MG63 (cell line): ENCODE results near the gene RFNG. TPM values are rescaled to one million over a fixed set of nuclear protein-coding genes. Genes with fewer than 3 reads are reported as not detected.

Experiments used
- DNase-seq: peaks from one replicate; pipeline ENCODE4 v3.0.0-alpha.2; 2020
- H3K27me3 ChIP-seq: fragments of 250-450 bp; sonication (Bioruptor Pico); 2 replicates; pipeline ENCODE4 v1.5.1; 2020; ENCODE audit warnings: mild to moderate bottlenecking, moderate library complexity
- H3K36me3 ChIP-seq: fragments of 250-450 bp; sonication (Bioruptor Pico); 2 replicates; pipeline ENCODE4 v1.5.1; 2020; ENCODE audit warnings: mild to moderate bottlenecking, moderate library complexity
- H3K4me3 ChIP-seq: fragments of 250-450 bp; sonication (Bioruptor Pico); 2 replicates; pipeline ENCODE4 v1.5.1; 2020; ENCODE audit warnings: mild to moderate bottlenecking, moderate library complexity
- H3K9me3 ChIP-seq: fragments of 250-450 bp; sonication (Bioruptor Pico); 2 replicates; pipeline ENCODE4 v1.5.1; 2020; ENCODE audit warnings: mild to moderate bottlenecking, moderate library complexity
- total RNA-seq: library from RNA; depleted of rRNA; stranded (reverse); fragments of >200 nt; shearing (Covaris generic); gene quantifications from 2 replicates; pipeline ENCODE4 v1.2.3, GENCODE V29; 2014; ENCODE audit warnings: low replicate concordance

RFNG gene
- total RNA-seq, 1 experiment from 2014 or later, result 41.2 TPM

GRCh38 chr17:82064433-82065192, 13.0 kb upstream of the RFNG start:
- Histone ChIP-seq H3K27me3 (no peaks in the 10 kb centered on the region), H3K4me3 (peak overlapping the region; percentile 93), H3K36me3 (peaks cover 52% of the 10 kb centered on the region), H3K9me3 (no peaks in the 10 kb centered on the region)
- DNase-seq, result no peak

- Histone ChIP-seq H3K9me3 (no peaks in the 10 kb centered on the region), H3K36me3 (peaks cover 61% of the 10 kb centered on the region), H3K4me3 (peak overlapping the region; percentile 93; the same call in 1 of the 2 replicates), H3K27me3 (no peaks in the 10 kb centered on the region)
- DNase-seq, result no peak
Observed at GRCh38 chr17:82063424-82064415, 12.1 kb upstream of the RFNG start.

- Histone ChIP-seq H3K9me3 (no peaks in the 10 kb centered on the region), H3K36me3 (peaks cover 66% of the 10 kb centered on the region), H3K27me3 (no peaks in the 10 kb centered on the region), H3K4me3 (no peak overlapping the region)
- no peak for DNase-seq
Observed at GRCh38 chr17:82062984-82063368, 11.4 kb upstream of the RFNG start.

- H3K27me3 ChIP-seq, result no peaks in the 10 kb centered on the region
- no peaks in the 10 kb centered on the region for H3K9me3 ChIP-seq
- H3K36me3 ChIP-seq, result peaks cover 73% of the 10 kb centered on the region
- no peak overlapping the region for H3K4me3 ChIP-seq
- no peak for DNase-seq
Observed at GRCh38 chr17:82062076-82062983, 10.7 kb upstream of the RFNG start.

- DNase-seq, result no peak
- H3K9me3 ChIP-seq, result no peaks in the 10 kb centered on the region
- no peaks in the 10 kb centered on the region for H3K27me3 ChIP-seq
- H3K4me3 ChIP-seq, result no peak overlapping the region
- H3K36me3 ChIP-seq, result peaks cover 83% of the 10 kb centered on the region
Observed at GRCh38 chr17:82061047-82061925, 9.7 kb upstream of the RFNG start.

- no peaks in the 10 kb centered on the region for H3K9me3 ChIP-seq
- H3K36me3 ChIP-seq, result peaks cover 90% of the 10 kb centered on the region
- no peak overlapping the region for H3K4me3 ChIP-seq
- H3K27me3 ChIP-seq, result no peaks in the 10 kb centered on the region
- DNase-seq, result no peak
Observed at GRCh38 chr17:82060614-82061013, 9.0 kb upstream of the RFNG start.

GRCh38 chr17:82060001-82060380, 8.4 kb upstream of the RFNG start:
- no peak for DNase-seq
- Histone ChIP-seq H3K27me3 (no peaks in the 10 kb centered on the region), H3K36me3 (peaks cover 92% of the 10 kb centered on the region), H3K9me3 (no peaks in the 10 kb centered on the region), H3K4me3 (no peak overlapping the region)

- Histone ChIP-seq H3K9me3 (no peaks in the 10 kb centered on the region), H3K4me3 (no peak overlapping the region), H3K36me3 (peaks cover 92% of the 10 kb centered on the region), H3K27me3 (no peaks in the 10 kb centered on the region)
- DNase-seq, result no peak
Observed at GRCh38 chr17:82059272-82060000, 7.8 kb upstream of the RFNG start.

GRCh38 chr17:82058855-82059249, 7.2 kb upstream of the RFNG start:
- DNase-seq, result no peak
- Histone ChIP-seq H3K27me3 (no peaks in the 10 kb centered on the region), H3K4me3 (no peak overlapping the region), H3K36me3 (peaks cover 92% of the 10 kb centered on the region), H3K9me3 (no peaks in the 10 kb centered on the region)

- Histone ChIP-seq H3K36me3 (peaks cover 92% of the 10 kb centered on the region), H3K9me3 (no peaks in the 10 kb centered on the region), H3K4me3 (no peak overlapping the region), H3K27me3 (no peaks in the 10 kb centered on the region)
- no peak for DNase-seq
Observed at GRCh38 chr17:82058230-82058854, 6.7 kb upstream of the RFNG start.

- Histone ChIP-seq H3K4me3 (no peak overlapping the region), H3K36me3 (peaks cover 81% of the 10 kb centered on the region)
Observed at GRCh38 chr17:82056729-82057621, 5.4 kb upstream of the RFNG start.

GRCh38 chr17:82055965-82056728, 4.5 kb upstream of the RFNG start:
- Histone ChIP-seq H3K27me3 (no peaks in the 10 kb centered on the region), H3K9me3 (no peaks in the 10 kb centered on the region), H3K36me3 (peaks cover 76% of the 10 kb centered on the region), H3K4me3 (no peak overlapping the region)
- DNase-seq, result no peak

More at GRCh38 chr17:82056729-82057621, 5.4 kb upstream of the RFNG start:
- Histone ChIP-seq H3K9me3 (no peaks in the 10 kb centered on the region), H3K27me3 (no peaks in the 10 kb centered on the region)
- DNase-seq, result no peak
